Colonic mucosa (tissue), 4 donors: ENCODE data around the gene NPL. TPM values are rescaled to one million over a fixed set of nuclear protein-coding genes. Genes with fewer than 3 reads are reported as not detected.

Experiments
- DNase-seq: peaks from one replicate; pipeline ENCODE4 v3.0.0-alpha.2; 2020
- H3K27ac ChIP-seq: fragments of 200-600 bp; one replicate; pipeline ENCODE4 v1.8.0; 2021
- H3K27me3 ChIP-seq: fragments of 200-600 bp; one replicate; pipeline ENCODE4 v1.8.0; 2021
- H3K36me3 ChIP-seq: fragments of 200-600 bp; one replicate; pipeline ENCODE4 v1.8.0; 2021
- H3K4me1 ChIP-seq: fragments of 200-600 bp; one replicate; pipeline ENCODE4 v1.8.0; 2021; ENCODE audit warnings: mild to moderate bottlenecking
- H3K4me3 ChIP-seq: fragments of 200-600 bp; one replicate; pipeline ENCODE4 v1.8.0; 2021
- H3K9ac ChIP-seq, 2 donors: one replicate each; pipeline ENCODE4 v1.7.0; 2013; ENCODE audit warnings: control low read depth in 2 of 2, low read depth in 2 of 2, low read length in 2 of 2
- H3K9me3 ChIP-seq: fragments of 200-600 bp; one replicate; pipeline ENCODE4 v1.8.0; 2021
- intact Hi-C: fragments of 100-400 bp; cut with DNase I; formaldehyde crosslinking; loops from one replicate; pipeline ENCODE4 v1.14.1; 2022
- total RNA-seq, 2 donors: library from RNA; stranded (reverse); fragmentation: NEBNext Ultra II Directional in 1 of 2; extraction: Animal tissue kit (Norgen Biotek cat#: 25700) in 1 of 2; gene quantifications; one replicate each; pipeline ENCODE4 v1.2.1, GENCODE V29; 2021
- TF ChIP-seq, protein P1 (sequence below): fragments of 200-600 bp; IDR thresholded peaks from one replicate; pipeline ENCODE4 v1.8.0; 2022; ENCODE audit warnings: antibody characterized with exemption, mild to moderate bottlenecking
- donor health status: healthy.
- donor health status: DM: no; HTN: no; CAD: no.
- donor health status: DM: no; HTN: no; CAD: no.

The NPL gene
- total RNA-seq, 2 donors from 2014 or later: 6.4 to 8.5 TPM

DNA sequence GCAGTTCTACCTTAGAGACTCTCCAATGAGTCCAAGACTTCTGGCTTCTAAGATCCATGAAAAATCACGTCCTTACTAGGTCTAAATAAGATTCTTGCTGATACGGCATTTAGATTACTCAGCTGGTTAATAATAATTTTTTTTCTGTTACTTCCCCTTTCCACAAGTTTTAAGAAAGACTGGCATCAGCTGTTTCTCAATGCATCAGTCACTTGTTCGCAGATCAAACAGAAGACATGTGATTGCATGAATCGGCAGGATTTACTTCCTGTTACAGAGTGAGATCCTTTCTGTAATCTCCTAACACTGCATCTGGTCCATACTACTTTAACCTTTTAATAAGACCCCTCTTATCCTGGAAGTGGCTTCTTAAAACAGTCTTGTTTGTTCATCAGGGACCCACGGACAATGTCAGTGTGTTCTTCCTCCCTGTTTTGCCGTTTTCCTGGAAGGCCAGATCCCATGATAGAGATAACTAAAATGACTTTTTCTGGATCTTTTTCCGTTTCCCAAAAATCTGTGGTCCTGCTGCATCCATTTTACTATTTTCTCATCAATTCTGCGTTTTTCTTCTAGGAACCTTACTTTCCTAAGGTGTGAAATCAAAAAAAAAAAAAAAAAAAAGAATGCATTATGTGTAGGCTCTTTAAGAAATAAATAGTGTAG, 6.1 kb downstream of the NPL start:
- no peak for DNase-seq
- Histone ChIP-seq H3K9me3 (no peaks in the 10 kb centered on the region), H3K27me3 (no peaks in the 10 kb centered on the region), H3K27ac (no peak overlapping the region), H3K9ac (no peak overlapping the region), H3K4me3 (no peak overlapping the region), H3K4me1 (no peaks in the 10 kb centered on the region), H3K36me3 (no peaks in the 10 kb centered on the region)
- TF ChIP-seq, protein P1, sequence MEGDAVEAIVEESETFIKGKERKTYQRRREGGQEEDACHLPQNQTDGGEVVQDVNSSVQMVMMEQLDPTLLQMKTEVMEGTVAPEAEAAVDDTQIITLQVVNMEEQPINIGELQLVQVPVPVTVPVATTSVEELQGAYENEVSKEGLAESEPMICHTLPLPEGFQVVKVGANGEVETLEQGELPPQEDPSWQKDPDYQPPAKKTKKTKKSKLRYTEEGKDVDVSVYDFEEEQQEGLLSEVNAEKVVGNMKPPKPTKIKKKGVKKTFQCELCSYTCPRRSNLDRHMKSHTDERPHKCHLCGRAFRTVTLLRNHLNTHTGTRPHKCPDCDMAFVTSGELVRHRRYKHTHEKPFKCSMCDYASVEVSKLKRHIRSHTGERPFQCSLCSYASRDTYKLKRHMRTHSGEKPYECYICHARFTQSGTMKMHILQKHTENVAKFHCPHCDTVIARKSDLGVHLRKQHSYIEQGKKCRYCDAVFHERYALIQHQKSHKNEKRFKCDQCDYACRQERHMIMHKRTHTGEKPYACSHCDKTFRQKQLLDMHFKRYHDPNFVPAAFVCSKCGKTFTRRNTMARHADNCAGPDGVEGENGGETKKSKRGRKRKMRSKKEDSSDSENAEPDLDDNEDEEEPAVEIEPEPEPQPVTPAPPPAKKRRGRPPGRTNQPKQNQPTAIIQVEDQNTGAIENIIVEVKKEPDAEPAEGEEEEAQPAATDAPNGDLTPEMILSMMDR: no peak
- intact Hi-C loops: no loop called here

DNA sequence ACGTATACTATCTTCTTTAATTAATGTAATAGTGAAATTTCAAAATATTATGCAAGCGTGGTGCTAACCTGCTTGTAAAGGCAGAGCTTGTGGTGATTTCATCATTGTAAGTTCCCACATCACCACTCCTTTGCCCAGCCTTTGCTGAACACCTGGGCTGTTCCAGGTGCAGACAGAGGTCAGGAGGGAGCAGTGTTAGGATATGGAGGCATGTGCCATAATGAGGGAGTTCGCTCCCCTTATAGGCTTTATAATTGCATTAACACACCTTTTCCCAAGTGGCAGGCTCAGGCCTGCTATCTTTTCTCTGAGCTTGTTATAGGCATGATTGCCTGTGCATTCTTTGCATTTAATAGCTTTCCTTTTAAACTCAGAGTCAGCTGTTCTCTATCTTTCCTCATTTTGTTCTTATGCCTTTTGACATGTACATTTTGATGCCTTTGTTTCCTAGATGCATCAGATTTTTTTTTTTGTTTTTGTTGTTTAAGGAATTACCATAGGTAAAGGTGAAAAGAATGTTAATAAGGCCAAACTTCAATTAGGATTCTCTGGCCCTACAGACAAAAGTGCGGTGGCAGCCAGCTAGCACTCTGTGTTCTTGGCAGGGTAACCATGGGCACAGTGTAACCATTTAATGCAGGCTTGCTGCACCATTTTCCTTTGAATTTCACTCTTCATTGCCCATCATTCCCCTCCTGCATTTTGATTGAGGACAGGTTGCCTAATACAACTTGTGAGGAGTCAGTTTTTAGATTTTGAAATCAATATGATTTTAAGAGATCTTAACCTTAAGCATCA, 12.6 kb downstream of the NPL start:
- DNase-seq: no peak
- Histone ChIP-seq H3K27ac (no peak overlapping the region), H3K36me3 (no peaks in the 10 kb centered on the region), H3K27me3 (no peaks in the 10 kb centered on the region), H3K9me3 (no peaks in the 10 kb centered on the region), H3K4me1 (no peaks in the 10 kb centered on the region), H3K9ac (no peak overlapping the region), H3K4me3 (no peak overlapping the region)
- intact Hi-C loops: no loop called here
- TF ChIP-seq, protein P1: no peak

DNA sequence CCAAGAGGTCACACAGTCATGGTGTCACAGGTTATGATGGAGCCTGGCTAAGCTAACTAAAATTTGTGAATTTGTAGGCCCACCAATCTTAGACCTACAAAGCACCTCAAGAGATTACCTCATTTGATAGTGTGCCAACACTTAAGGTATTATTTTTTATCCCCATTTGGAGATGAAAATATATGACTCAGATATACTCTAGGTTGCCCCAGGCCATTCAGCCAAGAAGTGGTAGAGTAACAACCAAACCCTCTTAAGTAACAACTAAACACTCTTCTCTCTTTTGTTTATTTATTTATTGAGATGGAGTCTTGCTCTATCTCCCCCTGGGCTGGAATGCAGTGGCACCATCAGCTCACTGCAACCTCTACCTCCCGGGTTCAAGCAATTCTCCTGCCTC, 14.3 kb downstream of the NPL start:
- Histone ChIP-seq H3K4me3 (no peak overlapping the region), H3K4me1 (no peaks in the 10 kb centered on the region), H3K9ac (no peak overlapping the region), H3K27ac (no peak overlapping the region), H3K36me3 (no peaks in the 10 kb centered on the region), H3K27me3 (no peaks in the 10 kb centered on the region), H3K9me3 (no peaks in the 10 kb centered on the region)
- TF ChIP-seq, protein P1: no peak
- no peak for DNase-seq
- intact Hi-C loops: no loop called here

DNA sequence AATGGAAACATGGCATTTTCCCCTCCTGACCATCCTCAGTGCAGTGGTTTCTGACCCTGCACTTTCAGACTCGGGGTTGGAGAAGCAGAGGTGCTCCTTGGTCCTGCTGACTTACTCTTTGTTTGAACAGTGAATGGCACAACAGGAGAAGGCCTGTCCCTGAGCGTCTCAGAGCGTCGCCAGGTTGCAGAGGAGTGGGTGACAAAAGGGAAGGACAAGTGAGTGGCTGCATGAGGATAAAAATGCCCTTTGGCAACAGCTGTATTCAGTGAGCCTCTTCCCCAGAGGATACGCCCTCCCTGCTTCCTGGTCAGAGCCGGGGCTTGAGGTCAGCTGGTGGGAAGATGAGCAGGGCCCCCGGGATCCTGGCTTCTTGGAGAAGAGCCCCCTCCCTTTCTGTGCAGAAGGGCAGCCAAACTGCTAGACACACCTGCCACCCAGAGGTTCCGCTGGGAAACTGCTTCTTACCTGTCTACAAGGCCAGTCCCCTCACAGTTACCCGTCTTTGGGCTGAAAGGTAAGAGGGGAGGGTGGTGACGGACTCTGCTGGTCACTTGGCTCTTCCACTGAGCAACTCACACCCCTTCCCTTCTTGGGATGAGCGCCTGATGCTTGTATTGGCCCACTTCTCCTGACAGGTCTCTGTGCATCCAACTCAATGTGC, 16.6 kb downstream of the NPL start:
- no peak for DNase-seq
- H3K36me3 ChIP-seq: no peaks in the 10 kb centered on the region
- H3K4me1 ChIP-seq: no peaks in the 10 kb centered on the region
- no peak overlapping the region for H3K27ac ChIP-seq
- TF ChIP-seq, protein P1: no peak
- H3K9ac ChIP-seq: no peak overlapping the region
- no peaks in the 10 kb centered on the region for H3K27me3 ChIP-seq
- H3K9me3 ChIP-seq: no peaks in the 10 kb centered on the region
- intact Hi-C loops: no loop called here
- H3K4me3 ChIP-seq: no peak overlapping the region

DNA sequence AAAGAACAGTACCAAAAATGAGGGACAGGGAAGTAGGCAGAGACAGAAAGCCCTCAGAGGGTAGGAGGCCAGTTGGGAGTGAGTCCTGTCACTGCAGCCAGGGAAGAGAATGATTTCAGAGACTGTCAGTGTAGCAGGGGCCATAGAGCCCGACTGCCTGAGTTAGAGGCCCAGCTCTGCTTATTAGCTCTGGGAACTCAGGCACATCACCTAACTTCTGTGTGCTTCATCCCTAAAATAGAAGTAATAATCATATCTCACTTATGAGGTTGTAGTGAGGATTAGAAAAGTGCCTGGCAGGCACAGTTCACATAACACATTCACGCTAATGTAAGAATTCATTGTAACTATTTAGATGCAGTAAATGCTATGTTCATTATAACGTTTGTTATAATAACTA, 18.3 kb downstream of the NPL start:
- no peak overlapping the region for H3K9ac ChIP-seq
- H3K27me3 ChIP-seq: no peaks in the 10 kb centered on the region
- no peak overlapping the region for H3K27ac ChIP-seq
- H3K9me3 ChIP-seq: no peaks in the 10 kb centered on the region
- H3K4me1 ChIP-seq: no peaks in the 10 kb centered on the region
- H3K36me3 ChIP-seq: no peaks in the 10 kb centered on the region
- no peak overlapping the region for H3K4me3 ChIP-seq
- DNase-seq: no peak
- intact Hi-C loops: no loop called here
- TF ChIP-seq, protein P1: no peak
